Right ventricle myocardium superior (tissue), 1 donor: Measurements from ENCODE around the gene ADAMTS12. TPM values are rescaled to one million over a fixed set of nuclear protein-coding genes. Genes with fewer than 3 reads are reported as not detected.
A peak's percentile ranks its signal among the peaks of the same experiment; 100 is the strongest.
"Not testable (repeated sequence)": the region's sequence is repeated elsewhere in the genome, so short reads cannot be mapped to it uniquely, and the experiment has no call there.

Source experiments
- ATAC-seq: fragments of 200-7000 bp; cut with Tn5 transposase; one replicate; pipeline ENCODE4 v1.9.1; 2020; ENCODE audit warnings: mild to moderate bottlenecking; ENCODE audit not compliant: poor library complexity
- DNase-seq: peaks from one replicate; pipeline ENCODE4 v3.0.0-alpha.2; 2020
- intact Hi-C: fragments of 100-400 bp; cut with DNase I; formaldehyde crosslinking; loops from one replicate; pipeline ENCODE4 v1.11.2; 2022
- total RNA-seq: library from RNA; stranded (reverse); fragmentation: NEBNext Ultra II Directional; extraction: Animal tissue kit (Norgen Biotek cat#: 25700); gene quantifications from one replicate; pipeline ENCODE4 v1.2.1, GENCODE V29; 2021
- donor health status: DM: no; HTN: yes; CAD: no; lungs with severe emphysema.

Gene ADAMTS12
- total RNA-seq, 1 donor from 2014 or later, result 1.7 TPM

GRCh38 chr5:33925278-33925677, 33.5 kb upstream of the ADAMTS12 start:
- DNase-seq (no peak), ATAC-seq (no peak)
- intact Hi-C loops, result no loop called here

GRCh38 chr5:33921002-33921401, 29.2 kb upstream of the ADAMTS12 start:
- no peak for DNase-seq
- no peak for ATAC-seq
- intact Hi-C loops, result no loop called here

GRCh38 chr5:33914844-33915243, 23.1 kb upstream of the ADAMTS12 start:
- DNase-seq, ATAC-seq, intact Hi-C loops: not testable (repeated sequence)

DNA sequence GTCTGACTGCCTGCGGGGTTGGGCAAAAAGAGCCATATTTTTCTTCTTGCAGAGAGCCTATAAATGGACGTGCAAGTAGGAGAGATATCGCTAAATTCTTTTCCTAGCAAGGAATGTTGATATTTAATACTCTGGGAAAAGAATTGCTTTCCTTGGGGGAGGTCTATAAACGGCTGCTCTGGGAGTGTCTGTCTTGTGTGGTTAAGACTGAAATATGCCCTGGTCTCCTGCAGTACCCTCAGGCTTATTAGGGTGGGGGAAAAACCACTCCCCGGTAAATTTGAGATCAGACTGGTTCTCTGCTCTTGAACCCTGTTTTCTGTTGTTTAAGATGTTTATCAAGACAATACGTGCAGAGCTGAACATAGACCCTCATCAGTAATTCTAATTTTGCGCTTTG, 14.5 kb upstream of the ADAMTS12 start:
- DNase-seq, ATAC-seq, intact Hi-C loops: not testable (repeated sequence)

- intact Hi-C loops, result no loop called here
- ATAC-seq (no peak), DNase-seq (no peak)
These were observed 13.6 kb upstream of the ADAMTS12 start for GRCh38 chr5:33905381-33905780.

- ATAC-seq (no peak), DNase-seq (no peak)
- intact Hi-C loops, result no loop called here
These were observed 11.3 kb upstream of the ADAMTS12 start for GRCh38 chr5:33903118-33903517.

DNA sequence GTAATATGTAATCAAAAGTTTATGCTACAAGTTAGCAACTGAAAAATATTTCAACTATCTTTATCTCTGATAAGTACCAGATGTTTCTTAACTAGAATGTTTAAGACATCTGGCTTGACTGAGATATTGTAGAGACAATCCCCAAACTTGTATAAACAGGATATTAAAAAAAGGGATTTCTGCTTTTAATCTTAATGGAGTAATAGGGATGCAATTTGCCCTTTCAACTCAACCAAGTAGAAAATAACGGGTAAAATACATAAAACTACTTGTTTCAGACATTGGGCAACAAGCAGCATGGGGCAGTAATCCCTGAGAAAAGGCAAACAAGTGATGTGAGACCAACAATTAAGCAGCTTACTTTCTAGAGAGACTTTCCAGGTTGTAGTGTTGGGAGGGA, 9.4 kb upstream of the ADAMTS12 start:
- intact Hi-C loops, result no loop called here
- ATAC-seq (no peak), DNase-seq (no peak)

DNA sequence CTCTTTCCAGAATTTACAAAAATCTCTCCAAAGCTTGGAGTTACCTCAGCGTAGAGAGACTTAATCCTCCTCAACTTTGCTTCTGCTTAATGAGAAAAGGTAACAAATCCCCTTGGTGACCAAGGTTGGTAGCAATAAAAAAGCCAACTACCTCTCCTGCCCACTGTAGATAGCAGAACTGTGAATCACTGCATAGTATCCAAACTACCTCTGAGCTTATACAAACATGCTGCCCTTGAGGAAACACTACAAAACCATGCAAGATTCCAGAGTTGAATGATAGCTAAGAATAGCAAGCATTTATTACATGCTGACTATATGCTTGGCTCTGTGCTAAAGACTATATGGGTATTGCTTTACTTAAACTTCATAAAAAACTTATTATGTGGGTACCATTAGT, 2.8 kb upstream of the ADAMTS12 start:
- DNase-seq, result no peak
- intact Hi-C loops, result no loop called here
- no peak for ATAC-seq

- intact Hi-C loops, result no loop called here
- DNase-seq (no peak), ATAC-seq (peak; percentile 22)
These were observed 889 bp upstream of the ADAMTS12 start for GRCh38 chr5:33892620-33893137.

DNA sequence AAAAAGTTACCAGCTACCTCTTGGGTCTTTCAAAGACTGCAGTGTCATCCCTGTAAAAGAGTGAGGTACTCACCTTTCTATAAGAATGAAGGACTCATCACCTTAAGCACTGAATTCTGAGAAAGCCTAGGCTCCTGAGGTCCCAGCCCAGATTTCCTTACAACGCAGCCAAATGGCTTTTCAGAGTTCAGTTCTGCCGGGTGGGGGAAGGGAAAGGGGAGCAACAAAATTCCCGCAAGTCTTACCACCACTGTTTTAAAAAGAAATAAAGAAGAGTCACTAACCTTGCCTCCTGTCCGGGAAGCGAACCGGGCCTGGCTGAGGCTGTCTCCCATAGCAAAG, 373 bp downstream of the ADAMTS12 start:
- no peak for DNase-seq
- peak; percentile 7 for ATAC-seq
- intact Hi-C loops, result no loop called here

DNA sequence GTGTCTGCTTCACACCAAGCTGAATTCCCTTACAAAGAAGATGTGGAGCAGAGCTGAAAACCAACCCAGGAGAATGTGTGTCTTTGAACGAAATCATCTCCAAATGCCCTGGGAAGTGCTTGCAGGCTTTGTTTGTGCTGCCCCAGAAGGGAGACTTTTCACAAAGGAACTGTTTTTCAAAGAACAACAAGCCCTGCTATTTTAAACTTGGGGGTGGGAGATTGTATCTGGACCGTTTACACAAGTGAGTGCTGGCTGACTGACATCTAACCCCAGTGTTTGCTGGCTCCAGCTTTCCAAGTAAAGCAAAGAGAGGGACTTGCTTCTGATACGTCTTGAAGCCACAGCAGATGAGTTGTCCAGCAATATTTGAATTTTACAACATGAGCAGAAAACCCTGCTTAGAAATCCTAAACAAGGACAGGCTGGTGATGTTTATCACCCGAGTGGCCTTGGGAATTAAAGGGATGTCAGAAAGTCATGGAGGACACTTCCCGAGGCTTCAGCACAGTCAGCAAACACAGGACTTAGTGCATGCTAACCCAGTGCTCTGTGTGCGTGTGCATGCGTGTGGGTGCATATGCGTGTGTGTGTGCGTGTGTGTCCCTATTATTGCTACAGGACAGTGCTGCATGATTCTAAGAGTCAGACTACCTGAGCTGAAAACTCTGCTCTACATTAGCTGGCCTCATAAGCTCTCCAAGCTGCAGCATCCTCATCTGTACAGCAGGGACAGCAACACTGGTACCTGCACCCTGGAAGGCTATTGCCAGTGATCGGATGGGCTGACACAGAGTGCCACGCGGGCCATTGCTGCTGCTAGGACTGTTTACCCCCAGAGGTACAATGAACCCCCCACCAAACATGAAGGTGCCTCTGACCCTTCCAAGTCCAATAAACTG, 1.4 kb downstream of the ADAMTS12 start:
- ATAC-seq (no peak), DNase-seq (no peak)
- intact Hi-C loops, result no loop called here

- intact Hi-C loops, result no loop called here
- ATAC-seq (no peak), DNase-seq (no peak)
These were observed 3.2 kb downstream of the ADAMTS12 start for GRCh38 chr5:33888587-33888986.

GRCh38 chr5:33887268-33887667, 4.5 kb downstream of the ADAMTS12 start:
- DNase-seq (no peak), ATAC-seq (no peak)
- intact Hi-C loops, result no loop called here

- intact Hi-C loops, result no loop called here
- no peak for DNase-seq
These were observed 5.5 kb downstream of the ADAMTS12 start for GRCh38 chr5:33886283-33886682.

GRCh38 chr5:33885679-33886078, 6.1 kb downstream of the ADAMTS12 start:
- ATAC-seq (no peak), DNase-seq (no peak)
- intact Hi-C loops, result no loop called here

More at GRCh38 chr5:33886283-33886682, 5.5 kb downstream of the ADAMTS12 start:
- ATAC-seq, result no peak

GRCh38 chr5:33883482-33883881, 8.3 kb downstream of the ADAMTS12 start:
- ATAC-seq (no peak), DNase-seq (no peak)
- intact Hi-C loops, result no loop called here

DNA sequence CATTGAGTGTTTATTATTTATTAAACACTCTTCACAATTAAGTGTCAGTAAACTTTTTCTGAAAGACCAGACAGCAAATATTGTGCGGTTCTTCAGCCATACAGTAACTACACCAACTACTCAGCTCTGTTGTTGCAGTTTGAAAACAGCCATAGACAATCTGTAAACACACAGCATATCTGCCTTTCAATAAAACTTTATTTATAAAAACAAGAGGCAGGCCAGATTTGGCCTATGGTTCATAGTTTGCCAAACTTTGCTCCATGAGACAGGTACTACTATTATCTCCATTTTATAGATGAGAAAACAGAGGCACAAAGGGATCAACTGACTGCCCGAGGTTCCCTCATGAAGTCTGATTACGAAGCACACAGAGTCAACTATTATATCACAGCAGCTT, 11.5 kb downstream of the ADAMTS12 start:
- intact Hi-C loops, result no loop called here
- no peak for ATAC-seq
- no peak for DNase-seq

DNA sequence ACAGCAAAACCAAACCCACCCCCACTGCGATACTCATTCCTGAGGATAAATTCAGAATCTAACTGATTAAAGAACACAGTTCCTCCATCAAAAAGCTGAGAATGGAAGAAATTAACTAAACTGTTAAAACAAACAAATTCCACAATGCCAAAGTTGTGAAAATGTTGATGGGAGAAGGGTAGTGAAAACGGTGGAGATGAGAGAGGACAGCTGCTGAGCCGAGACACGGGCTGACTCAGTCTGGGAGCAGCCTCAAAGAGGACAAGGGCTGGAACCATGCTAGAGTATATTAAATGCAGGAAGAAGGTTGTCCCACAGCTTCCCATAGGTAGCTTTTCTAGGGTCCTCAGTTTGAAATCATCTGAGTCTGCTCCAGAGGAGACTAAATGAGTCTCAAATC, 14.3 kb downstream of the ADAMTS12 start:
- intact Hi-C loops, result no loop called here
- no peak for DNase-seq
- peak; percentile 83 for ATAC-seq

- DNase-seq (no peak), ATAC-seq (no peak)
- intact Hi-C loops, result no loop called here
These were observed 24.5 kb downstream of the ADAMTS12 start for GRCh38 chr5:33867241-33867640.

GRCh38 chr5:33859177-33859576, 32.6 kb downstream of the ADAMTS12 start:
- ATAC-seq, intact Hi-C loops, DNase-seq: not testable (repeated sequence)
